Activated CD4-positive, alpha-beta T cell treated with anti-CD3 and anti-CD28 coated beads, Interleukin-2, amount 50 U/mL, for 1 hour (primary cell): ENCODE data around the gene DAB2IP.

Experiments used
- DNase-seq: peaks from one replicate; pipeline ENCODE4 v3.0.0-alpha.2; 2020

Gene DAB2IP

GRCh38 chr9:121707477-121708424 is 56.3 kb downstream of the DAB2IP start:
- no peak for DNase-seq

GRCh38 chr9:121708768-121709488 is 57.5 kb downstream of the DAB2IP start:
- no peak for DNase-seq

GRCh38 chr9:121709798-121710197 is 58.4 kb downstream of the DAB2IP start:
- no peak for DNase-seq

GRCh38 chr9:121711281-121711680 is 59.8 kb downstream of the DAB2IP start:
- no peak for DNase-seq

GRCh38 chr9:121711797-121712196 is 60.4 kb downstream of the DAB2IP start:
- DNase-seq = no peak

- DNase-seq = no peak
These were observed 62.1 kb downstream of the DAB2IP start for GRCh38 chr9:121713400-121714070.

GRCh38 chr9:121714075-121714705 is 62.8 kb downstream of the DAB2IP start:
- no peak for DNase-seq

- no peak for DNase-seq
These were observed 63.4 kb downstream of the DAB2IP start for GRCh38 chr9:121714873-121715272.

- no peak for DNase-seq
These were observed 65.9 kb downstream of the DAB2IP start for GRCh38 chr9:121717141-121717991.

GRCh38 chr9:121718084-121718483 is 66.7 kb downstream of the DAB2IP start:
- DNase-seq = no peak

- no peak for DNase-seq
These were observed 67.1 kb downstream of the DAB2IP start for GRCh38 chr9:121718501-121718900.

- no peak for DNase-seq
These were observed 69.0 kb downstream of the DAB2IP start for GRCh38 chr9:121720311-121721057.

- DNase-seq = no peak
These were observed 69.6 kb downstream of the DAB2IP start for GRCh38 chr9:121721058-121721350.

GRCh38 chr9:121721770-121722169 is 70.3 kb downstream of the DAB2IP start:
- no peak for DNase-seq

GRCh38 chr9:121725008-121725775 is 73.8 kb downstream of the DAB2IP start:
- DNase-seq = no peak

- no peak for DNase-seq
These were observed 76.0 kb downstream of the DAB2IP start for GRCh38 chr9:121727295-121728020.

GRCh38 chr9:121728916-121729315 is 77.5 kb downstream of the DAB2IP start:
- DNase-seq = no peak

GRCh38 chr9:121729769-121730562 is 78.5 kb downstream of the DAB2IP start:
- DNase-seq = no peak

GRCh38 chr9:121731090-121731489 is 79.7 kb downstream of the DAB2IP start:
- no peak for DNase-seq
